IPS DF 6.9 (cell line): Measurements from ENCODE around the gene PRDM2.

Experiments
- DNase-seq: peaks from one replicate; pipeline ENCODE4 v3.0.0-alpha.2; 2013; ENCODE audit warnings: low read depth, low spot score
- H3K27ac ChIP-seq: one replicate; pipeline ENCODE4 v1.5.1; 2013; ENCODE audit warnings: low read length, control low read depth
- H3K27me3 ChIP-seq: 2 replicates; pipeline ENCODE4 v1.6.1; 2013; ENCODE audit warnings: mild to moderate bottlenecking, low read length; ENCODE audit not compliant: control insufficient read depth, insufficient read depth
- H3K36me3 ChIP-seq: 2 replicates; pipeline ENCODE4 v1.6.1; 2013; ENCODE audit warnings: low read length; ENCODE audit not compliant: control insufficient read depth, insufficient read depth
- H3K4me1 ChIP-seq: 2 replicates; pipeline ENCODE4 v1.6.1; 2013; ENCODE audit warnings: low read length; ENCODE audit not compliant: control insufficient read depth, insufficient read depth
- H3K4me3 ChIP-seq: 2 replicates; pipeline ENCODE4 v1.5.1; 2013; ENCODE audit warnings: mild to moderate bottlenecking, low read length
- H3K9me3 ChIP-seq: 2 replicates; pipeline ENCODE4 v1.6.1; 2013; ENCODE audit warnings: low read length, inconsistent platforms; ENCODE audit not compliant: control insufficient read depth, insufficient read depth
- WGBS: extraction: QIAGEN DNeasy Blood & Tissue Kit; methylation state at CpG from one replicate; pipeline ENCODE4 v1.1.7; 2013; ENCODE audit warnings: mixed read lengths, missing lambda C conversion rate; ENCODE audit not compliant: insufficient read length, insufficient coverage; 5-methylcytosine and 5-hydroxymethylcytosine counted together

The PRDM2 gene

DNA sequence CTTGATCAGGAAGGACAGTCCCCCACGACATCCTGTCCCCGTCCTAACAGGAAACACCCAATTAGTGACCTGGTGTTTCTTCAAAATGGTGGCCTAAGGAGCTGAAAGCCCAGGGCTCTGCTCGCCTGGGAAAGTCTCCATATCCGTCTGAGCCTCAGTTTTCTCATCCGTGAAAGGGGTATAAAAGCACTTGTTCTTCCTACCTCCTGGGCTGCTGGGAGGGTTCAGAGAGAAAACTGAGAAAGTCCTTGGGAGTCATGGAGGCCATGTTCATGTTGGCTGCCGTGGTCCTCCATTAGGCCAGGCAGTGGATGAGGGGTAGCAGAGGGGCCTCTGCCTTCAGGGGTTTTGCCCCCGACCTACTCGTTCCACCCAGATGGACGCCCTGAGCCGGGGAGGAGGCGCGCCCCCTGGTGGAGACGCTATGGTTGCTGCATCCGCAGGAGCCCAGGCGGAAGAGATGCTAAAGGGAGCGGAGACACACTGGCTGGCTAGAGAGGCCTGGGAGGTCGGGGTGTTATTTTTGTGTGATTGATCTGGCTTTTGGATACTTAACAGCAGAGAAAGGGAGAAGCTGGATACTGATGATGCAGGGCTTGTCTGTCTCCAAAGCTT is 113.5 kb downstream of the PRDM2 start:
- H3K27me3 ChIP-seq, result no peaks in the 10 kb centered on the region
- no peak overlapping the region for H3K27ac ChIP-seq
- H3K4me3 ChIP-seq, result no peak overlapping the region
- H3K4me1 ChIP-seq, result no peaks in the 10 kb centered on the region
- H3K9me3 ChIP-seq, result no peaks in the 10 kb centered on the region
- no CpG with 5 or more reads among the region's 17 CpGs for WGBS
- no peaks in the 10 kb centered on the region for H3K36me3 ChIP-seq
- no peak for DNase-seq

DNA sequence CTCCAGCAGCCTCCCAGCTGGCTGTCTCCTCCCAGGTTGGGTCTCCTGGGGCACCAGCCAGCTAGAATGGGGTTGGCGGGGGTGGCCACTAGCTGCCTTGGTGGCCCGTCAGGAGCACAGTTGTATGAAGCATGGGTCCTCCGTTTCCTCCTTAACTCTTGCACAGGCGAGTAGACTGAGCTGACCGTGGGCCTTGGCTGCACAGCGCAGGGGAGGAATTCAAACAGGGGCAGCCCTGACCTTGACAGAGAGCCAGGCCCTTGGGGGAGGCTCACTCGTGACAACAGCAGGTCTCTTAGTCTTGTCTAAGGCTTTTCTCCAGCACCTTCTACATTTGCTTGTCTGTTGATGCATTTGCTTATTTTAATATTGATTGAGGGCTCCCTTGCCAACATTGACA is 114.1 kb downstream of the PRDM2 start:
- no peak for DNase-seq

DNA sequence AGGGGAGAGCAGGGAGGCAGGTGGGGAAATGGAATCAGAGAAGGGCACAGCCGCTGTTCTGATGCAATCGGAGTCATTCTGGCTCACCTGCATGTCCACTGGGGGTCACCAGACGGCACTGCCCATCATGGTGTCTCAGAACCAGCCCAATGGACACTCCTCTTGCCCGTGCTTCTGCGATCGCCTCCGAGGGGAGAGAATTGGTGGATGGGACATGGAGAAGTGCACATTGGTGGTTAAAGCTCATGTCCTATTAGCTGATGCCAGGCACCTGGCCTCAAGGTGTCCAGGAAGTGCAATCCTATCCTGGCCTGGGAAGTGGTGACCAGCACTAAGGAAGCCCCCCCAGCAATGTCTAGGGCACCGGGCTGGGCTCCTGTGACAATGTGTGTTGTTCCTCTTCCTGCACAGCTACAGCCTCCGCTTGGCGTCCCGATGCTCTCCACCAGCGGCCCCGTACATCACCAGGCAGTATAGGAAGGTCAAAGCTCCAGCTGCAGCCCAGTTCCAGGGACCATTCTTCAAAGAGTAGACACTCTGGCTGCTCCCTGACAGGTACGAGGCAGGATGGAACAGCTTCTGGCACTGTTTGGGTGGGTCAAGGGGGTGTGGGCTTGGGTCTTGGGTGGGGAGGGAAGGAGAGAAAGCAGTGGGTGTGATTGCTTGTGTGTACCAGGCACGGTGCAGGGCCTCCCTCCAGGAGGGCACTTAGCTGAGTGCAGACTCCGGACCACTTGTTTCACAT is 116.2 kb downstream of the PRDM2 start:
- no peaks in the 10 kb centered on the region for H3K36me3 ChIP-seq
- WGBS, result no CpG with 5 or more reads among the region's 16 CpGs

More for the DNA sequence above, 114.1 kb downstream of the PRDM2 start:
- Histone ChIP-seq H3K4me3 (no peak overlapping the region), H3K27ac (no peak overlapping the region), H3K4me1 (no peaks in the 10 kb centered on the region), H3K9me3 (no peaks in the 10 kb centered on the region), H3K27me3 (no peaks in the 10 kb centered on the region), H3K36me3 (no peaks in the 10 kb centered on the region)
- no CpG with 5 or more reads among the region's 7 CpGs for WGBS

DNA sequence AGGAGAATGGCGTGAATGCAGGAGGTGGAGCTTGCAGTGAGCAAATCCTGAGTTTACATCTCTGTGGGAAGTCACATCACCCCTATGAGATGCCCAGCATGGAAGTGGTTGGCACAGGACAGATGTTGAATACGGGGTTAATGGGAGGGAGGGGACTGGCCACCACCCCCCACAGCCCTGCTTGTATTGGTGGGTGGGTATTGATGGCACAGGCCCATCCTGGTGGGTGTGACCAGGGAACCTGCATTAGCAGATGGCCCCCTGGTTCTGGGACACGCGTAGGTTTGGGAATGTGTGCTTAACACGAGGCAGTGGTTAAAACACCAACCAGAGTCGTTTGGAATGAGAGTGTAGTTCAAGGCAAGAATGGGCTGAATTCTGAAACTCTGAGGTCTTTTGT is 117.9 kb downstream of the PRDM2 start:
- DNase-seq, result no peak
- Histone ChIP-seq H3K4me1 (no peaks in the 10 kb centered on the region), H3K4me3 (no peak overlapping the region), H3K27ac (no peak overlapping the region), H3K27me3 (no peaks in the 10 kb centered on the region), H3K36me3 (no peaks in the 10 kb centered on the region), H3K9me3 (no peaks in the 10 kb centered on the region)
- no CpG with 5 or more reads among the region's 6 CpGs for whole genome bisulfite sequencing

More for the DNA sequence above, 116.2 kb downstream of the PRDM2 start:
- H3K9me3 ChIP-seq, result no peaks in the 10 kb centered on the region
- DNase-seq, result no peak
- H3K27ac ChIP-seq, result no peak overlapping the region
- no peaks in the 10 kb centered on the region for H3K27me3 ChIP-seq
- no peaks in the 10 kb centered on the region for H3K4me1 ChIP-seq
- no peak overlapping the region for H3K4me3 ChIP-seq

DNA sequence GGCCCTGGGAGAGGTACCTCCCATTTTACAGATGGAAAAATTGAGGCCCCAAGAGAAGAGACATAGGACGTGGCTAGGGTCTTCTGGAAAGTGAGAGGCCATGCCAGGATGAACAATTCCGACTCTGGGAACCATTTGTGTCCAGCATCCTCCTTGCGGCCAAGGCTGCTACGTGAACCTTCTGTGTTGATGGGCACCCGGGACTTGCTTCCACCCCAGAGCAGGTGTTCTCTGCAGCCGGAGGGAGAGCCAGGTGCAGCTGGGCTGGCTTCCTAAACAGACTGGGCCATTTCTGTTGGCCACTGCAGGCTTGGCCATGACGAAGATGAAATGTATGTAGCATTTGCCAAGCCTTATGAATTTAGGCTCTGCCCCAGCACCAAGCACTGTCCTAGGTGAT is 118.9 kb downstream of the PRDM2 start:
- Histone ChIP-seq H3K4me3 (no peak overlapping the region), H3K27ac (no peak overlapping the region), H3K9me3 (no peaks in the 10 kb centered on the region), H3K4me1 (no peaks in the 10 kb centered on the region), H3K27me3 (no peaks in the 10 kb centered on the region), H3K36me3 (no peaks in the 10 kb centered on the region)
- DNase-seq, result no peak
- no CpG with 5 or more reads among the region's 7 CpGs for WGBS

DNA sequence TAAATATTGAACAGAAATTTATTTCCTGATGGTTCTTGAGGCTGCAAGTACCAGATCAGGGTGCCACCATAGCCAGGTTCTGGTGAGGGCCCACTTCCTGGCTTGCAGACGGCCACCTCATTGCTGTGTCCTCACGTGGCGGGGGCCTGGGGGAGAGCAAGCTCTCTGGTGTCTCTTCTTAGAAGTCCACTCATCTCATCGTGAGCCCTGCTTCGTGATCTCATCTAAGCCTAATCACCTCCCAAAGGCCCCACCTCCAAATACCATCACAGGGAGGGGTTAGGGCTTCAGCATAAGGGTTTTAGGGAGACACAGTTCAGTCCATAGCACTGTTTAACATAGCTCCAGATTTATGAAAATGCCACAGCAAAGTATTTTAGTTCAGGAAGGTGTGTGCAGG is 119.7 kb downstream of the PRDM2 start:
- H3K27me3 ChIP-seq, result no peaks in the 10 kb centered on the region
- H3K9me3 ChIP-seq, result no peaks in the 10 kb centered on the region
- no peak overlapping the region for H3K4me3 ChIP-seq
- H3K36me3 ChIP-seq, result no peaks in the 10 kb centered on the region
- DNase-seq, result no peak
- no peak overlapping the region for H3K27ac ChIP-seq
- no CpG with 5 or more reads among the region's 5 CpGs for WGBS
- H3K4me1 ChIP-seq, result no peaks in the 10 kb centered on the region

DNA sequence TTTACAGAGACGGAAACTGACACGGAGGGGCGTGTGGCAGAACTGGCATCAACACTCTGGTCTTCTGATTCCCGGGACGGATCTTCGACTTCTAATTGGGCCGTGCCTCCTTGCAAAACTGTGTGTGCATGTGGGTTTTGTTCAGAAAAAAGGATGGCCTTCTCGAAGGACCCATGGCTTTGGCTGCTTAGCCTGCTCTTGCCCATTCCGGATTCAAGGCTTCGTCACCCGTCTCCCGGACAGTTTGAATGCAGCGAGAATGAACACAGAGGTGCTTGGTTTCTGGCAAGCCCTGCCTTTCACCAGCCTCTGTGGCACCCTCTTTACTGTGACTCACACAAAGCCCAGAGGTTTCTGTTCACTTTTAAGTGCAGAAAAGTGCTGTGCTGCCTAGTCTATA is 120.1 kb downstream of the PRDM2 start:
- H3K9me3 ChIP-seq, result no peaks in the 10 kb centered on the region

DNA sequence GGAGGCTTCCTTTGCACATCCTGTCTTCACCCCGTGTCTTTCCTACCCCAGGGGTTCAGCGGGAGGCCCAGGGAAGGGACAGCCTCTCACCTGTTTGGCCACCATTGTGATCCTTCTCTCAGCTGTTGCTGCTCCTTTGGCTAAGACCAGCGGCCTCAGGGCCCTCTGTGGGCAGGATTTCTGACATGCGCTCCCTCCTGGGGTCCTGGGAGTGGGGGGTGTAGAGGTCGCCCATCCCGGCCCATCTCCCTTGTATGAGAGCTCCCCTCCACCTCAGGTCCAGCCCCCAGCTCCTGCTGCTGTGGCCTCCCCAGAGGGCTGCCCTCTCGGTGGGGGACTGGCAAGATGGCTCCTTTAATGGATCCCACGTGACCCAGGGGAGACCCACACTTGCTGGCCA is 120.5 kb downstream of the PRDM2 start:
- WGBS, result no CpG with 5 or more reads among the region's 8 CpGs
- DNase-seq, result no peak

More for the DNA sequence above, 120.1 kb downstream of the PRDM2 start:
- WGBS, result no CpG with 5 or more reads among the region's 13 CpGs
- no peak for DNase-seq
- H3K4me3 ChIP-seq, result no peak overlapping the region
- H3K36me3 ChIP-seq, result no peaks in the 10 kb centered on the region
- no peaks in the 10 kb centered on the region for H3K4me1 ChIP-seq
- no peak overlapping the region for H3K27ac ChIP-seq
- no peaks in the 10 kb centered on the region for H3K27me3 ChIP-seq

DNA sequence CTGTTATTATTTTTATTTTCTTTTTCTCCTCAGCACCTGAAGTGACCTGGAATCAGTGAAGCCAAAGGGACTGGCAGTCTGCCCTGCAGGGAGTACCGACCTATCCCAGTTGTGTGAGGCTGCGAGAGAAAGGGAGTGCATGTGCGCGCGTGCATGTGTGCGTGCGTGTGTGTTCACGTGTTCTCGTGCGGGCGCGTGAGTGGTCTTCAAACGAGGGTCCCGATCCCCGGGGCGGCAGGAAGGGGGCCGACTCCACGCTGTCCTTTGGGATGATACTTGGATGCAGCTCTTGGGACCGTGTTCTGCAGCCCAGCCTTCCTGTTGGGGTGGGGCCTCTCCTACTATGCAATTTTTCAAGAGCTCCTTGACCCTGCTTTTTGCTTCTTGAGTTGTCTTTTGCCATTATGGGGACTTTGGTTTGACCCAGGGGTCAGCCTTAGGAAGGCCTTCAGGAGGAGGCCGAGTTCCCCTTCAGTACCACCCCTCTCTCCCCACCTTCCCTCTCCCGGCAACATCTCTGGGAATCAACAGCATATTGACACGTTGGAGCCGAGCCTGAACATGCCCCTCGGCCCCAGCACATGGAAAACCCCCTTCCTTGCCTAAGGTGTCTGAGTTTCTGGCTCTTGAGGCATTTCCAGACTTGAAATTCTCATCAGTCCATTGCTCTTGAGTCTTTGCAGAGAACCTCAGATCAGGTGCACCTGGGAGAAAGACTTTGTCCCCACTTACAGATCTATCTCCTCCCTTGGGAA is 123.3 kb downstream of the PRDM2 start:
- DNase-seq, result no peak
- Histone ChIP-seq H3K36me3 (no peaks in the 10 kb centered on the region), H3K9me3 (no peaks in the 10 kb centered on the region), H3K4me1 (no peaks in the 10 kb centered on the region), H3K27me3 (no peaks in the 10 kb centered on the region), H3K27ac (no peak overlapping the region), H3K4me3 (no peak overlapping the region)
- WGBS, result no CpG with 5 or more reads among the region's 24 CpGs

More for the DNA sequence above, 120.5 kb downstream of the PRDM2 start:
- Histone ChIP-seq H3K36me3 (no peaks in the 10 kb centered on the region), H3K27me3 (no peaks in the 10 kb centered on the region), H3K27ac (no peak overlapping the region), H3K9me3 (no peaks in the 10 kb centered on the region), H3K4me1 (no peaks in the 10 kb centered on the region), H3K4me3 (no peak overlapping the region)

DNA sequence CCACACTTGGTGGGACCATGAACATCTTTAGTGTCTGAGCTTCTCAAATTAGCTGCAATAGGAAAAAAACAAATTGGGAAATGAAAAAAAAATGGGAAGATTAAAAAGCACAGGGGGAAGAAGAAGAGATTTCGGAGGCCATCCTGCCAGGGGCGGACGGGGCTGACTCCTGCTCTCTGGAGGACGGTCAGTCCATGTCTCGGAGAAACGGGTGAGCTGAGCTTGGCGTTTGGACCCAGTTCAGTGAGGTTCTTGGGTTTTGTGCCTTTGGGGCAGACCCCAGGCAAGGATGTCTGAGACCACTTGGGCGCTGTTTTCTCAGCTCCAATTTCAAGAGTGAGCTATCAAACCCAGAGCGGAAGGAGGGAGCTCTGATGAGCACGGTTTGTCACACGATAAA is 123.9 kb downstream of the PRDM2 start:
- no peak overlapping the region for H3K27ac ChIP-seq
- H3K36me3 ChIP-seq, result no peaks in the 10 kb centered on the region
- H3K4me1 ChIP-seq, result no peaks in the 10 kb centered on the region
- no peak overlapping the region for H3K4me3 ChIP-seq
- DNase-seq, result no peak
- no CpG with 5 or more reads among the region's 11 CpGs for WGBS
- no peaks in the 10 kb centered on the region for H3K9me3 ChIP-seq
- no peaks in the 10 kb centered on the region for H3K27me3 ChIP-seq
